Left lung (tissue), 10 donors: ENCODE results near the gene GXYLT1. TPM values are rescaled to one million over a fixed set of nuclear protein-coding genes. Genes with fewer than 3 reads are reported as not detected.

ENCODE experiments used
- ATAC-seq: fragments of 200-7000 bp; cut with Tn5 transposase; one replicate; pipeline ENCODE4 v1.9.1; 2020; ENCODE audit warnings: moderate library complexity
- DNase-seq, 4 donors: peaks; one replicate each; pipeline ENCODE4 v3.0.0-alpha.2; 2013 to 2020
- H3K27ac ChIP-seq, 2 donors: fragments of 200-600 bp; sonication (generic) in 1 of 2; one replicate each; pipeline versions ENCODE4 v1.5.0 to v1.8.0; 2020 to 2021
- H3K27me3 ChIP-seq, 2 donors: fragments of 200-600 bp; sonication (generic) in 1 of 2; one replicate each; pipeline versions ENCODE4 v1.5.0 to v1.8.0; 2020 to 2021
- H3K36me3 ChIP-seq, 2 donors: fragments of 200-600 bp; sonication (generic) in 1 of 2; one replicate each; pipeline versions ENCODE4 v1.5.0 to v1.8.0; 2020 to 2021
- H3K4me1 ChIP-seq, 2 donors: fragments of 200-600 bp; one replicate each; pipeline ENCODE4 v1.8.0; 2021
- H3K4me3 ChIP-seq, 2 donors: fragments of 200-600 bp; sonication (generic) in 1 of 2; one replicate each; pipeline versions ENCODE4 v1.5.0 to v1.8.0; 2020 to 2021; ENCODE audit warnings: mild to moderate bottlenecking in 1 of 2
- H3K9me3 ChIP-seq, 2 donors: fragments of 200-600 bp; sonication (generic) in 1 of 2; one replicate each; pipeline versions ENCODE4 v1.5.0 to v1.8.0; 2020 to 2021
- intact Hi-C, 2 donors: fragments of 100-400 bp; cut with DNase I; formaldehyde crosslinking; loops; one replicate each; pipeline versions ENCODE4 v1.11.2 to v1.14.2; 2022
- polyA plus RNA-seq, 6 donors: library from polyadenylated mRNA; unstranded; fragments of 120-200 nt; gene quantifications; one replicate each; pipeline ENCODE4 v1.2.1, GENCODE V29; 2013; ENCODE audit not compliant: insufficient read length in 6 of 6
- total RNA-seq, 2 donors: library from RNA; stranded (reverse); fragmentation: NEBNext Ultra II Directional; extraction: Animal tissue kit (Norgen Biotek cat#: 25700); gene quantifications; one replicate each; pipeline ENCODE4 v1.2.1, GENCODE V29; 2021
- TF ChIP-seq, protein P1 (sequence below), 2 donors: fragments of 200-600 bp; sonication (generic) in 1 of 2; IDR thresholded peaks; one replicate each; pipeline versions ENCODE4 v1.5.0 to v1.8.0; 2021; ENCODE audit warnings: antibody characterized with exemption in 2 of 2
- donor health status: DM: no; HTN: yes; CAD: no.
- donor health status: DM: no; HTN: no; CAD: no.

The GXYLT1 gene
- total and polyA plus RNA-seq, 8 donors, result 14.5 to 23.9 (median 20.8) TPM

DNA sequence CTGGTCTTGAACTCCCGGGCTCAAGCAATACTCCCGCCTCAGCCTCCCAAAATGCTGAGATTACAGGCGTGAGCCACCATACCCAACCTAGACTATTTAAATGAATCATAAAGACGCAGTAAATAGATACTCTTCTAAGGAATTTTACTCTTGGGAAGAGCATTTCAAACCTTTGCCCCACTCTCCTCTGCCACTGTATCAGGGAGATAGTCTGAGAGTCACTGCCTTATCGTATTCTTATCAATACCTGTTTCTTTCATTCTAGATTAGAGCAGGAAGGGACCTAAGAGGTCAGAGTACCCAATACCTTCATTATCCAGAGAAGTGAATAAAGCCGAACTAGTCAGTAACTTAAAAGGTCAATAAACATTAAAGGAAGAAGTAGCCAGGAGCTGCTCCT, 15.8 kb downstream of the GXYLT1 start:
- ATAC-seq (no peak), DNase-seq (no peak)
- H3K9me3 ChIP-seq, result no peaks in the 10 kb centered on the region
- intact Hi-C loops, result no loop called here
- TF ChIP-seq, protein P1, sequence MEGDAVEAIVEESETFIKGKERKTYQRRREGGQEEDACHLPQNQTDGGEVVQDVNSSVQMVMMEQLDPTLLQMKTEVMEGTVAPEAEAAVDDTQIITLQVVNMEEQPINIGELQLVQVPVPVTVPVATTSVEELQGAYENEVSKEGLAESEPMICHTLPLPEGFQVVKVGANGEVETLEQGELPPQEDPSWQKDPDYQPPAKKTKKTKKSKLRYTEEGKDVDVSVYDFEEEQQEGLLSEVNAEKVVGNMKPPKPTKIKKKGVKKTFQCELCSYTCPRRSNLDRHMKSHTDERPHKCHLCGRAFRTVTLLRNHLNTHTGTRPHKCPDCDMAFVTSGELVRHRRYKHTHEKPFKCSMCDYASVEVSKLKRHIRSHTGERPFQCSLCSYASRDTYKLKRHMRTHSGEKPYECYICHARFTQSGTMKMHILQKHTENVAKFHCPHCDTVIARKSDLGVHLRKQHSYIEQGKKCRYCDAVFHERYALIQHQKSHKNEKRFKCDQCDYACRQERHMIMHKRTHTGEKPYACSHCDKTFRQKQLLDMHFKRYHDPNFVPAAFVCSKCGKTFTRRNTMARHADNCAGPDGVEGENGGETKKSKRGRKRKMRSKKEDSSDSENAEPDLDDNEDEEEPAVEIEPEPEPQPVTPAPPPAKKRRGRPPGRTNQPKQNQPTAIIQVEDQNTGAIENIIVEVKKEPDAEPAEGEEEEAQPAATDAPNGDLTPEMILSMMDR (IDR thresholded peaks at IDR 0.05), result no peak
- peaks cover 4 to 21% of the 10 kb centered on the region in 2 donors for H3K4me1 ChIP-seq
- no peak overlapping the region for H3K27ac ChIP-seq
- no peaks in the 10 kb centered on the region for H3K27me3 ChIP-seq
- H3K4me3 ChIP-seq, result no peak overlapping the region
- H3K36me3 ChIP-seq, result no peaks in the 10 kb centered on the region

DNA sequence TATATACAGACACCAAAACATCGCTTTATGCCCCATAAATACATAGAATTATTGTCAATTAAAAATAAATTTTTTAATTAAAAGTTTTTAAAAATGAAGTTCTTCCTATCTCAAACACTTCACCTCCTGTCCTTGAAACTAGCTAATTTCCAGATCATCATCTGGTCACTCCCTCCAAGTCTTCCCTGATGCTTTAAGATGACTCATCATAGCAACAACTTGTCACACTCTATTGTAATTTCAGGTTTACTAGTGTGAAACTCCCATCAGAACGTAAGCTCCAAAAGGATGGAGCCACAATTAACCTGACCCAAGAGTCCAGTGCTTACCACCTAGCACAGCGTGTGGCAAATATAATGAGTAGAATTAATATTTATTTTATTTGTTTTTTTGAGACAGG, 16.3 kb downstream of the GXYLT1 start:
- Histone ChIP-seq H3K27me3 (no peaks in the 10 kb centered on the region), H3K4me3 (no peak overlapping the region), H3K27ac (no peak overlapping the region), H3K4me1 (peaks cover 4 to 21% of the 10 kb centered on the region in 2 donors), H3K36me3 (no peaks in the 10 kb centered on the region), H3K9me3 (no peaks in the 10 kb centered on the region)
- DNase-seq (no peak), ATAC-seq (no peak)
- intact Hi-C loops, result no loop called here
- TF ChIP-seq, protein P1 (IDR thresholded peaks at IDR 0.05), result no peak

DNA sequence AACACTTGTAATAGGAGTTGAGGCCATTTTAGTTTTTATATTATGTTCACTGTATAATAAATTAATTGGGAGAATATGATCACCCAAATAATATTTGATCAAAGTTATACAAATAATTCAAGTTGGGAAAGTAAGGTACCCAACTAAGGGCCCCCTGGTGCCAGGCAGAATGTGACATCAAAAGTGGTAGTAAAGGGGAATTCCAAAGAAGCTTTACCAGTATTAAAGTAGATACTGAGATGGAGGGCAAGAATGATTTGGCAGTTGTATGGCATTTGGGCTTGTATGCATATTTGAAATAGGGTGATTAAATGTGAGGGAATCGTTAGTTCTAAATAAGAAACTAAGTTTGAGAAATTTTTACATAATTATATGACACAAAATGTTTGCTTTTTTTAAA, 17.7 kb downstream of the GXYLT1 start:
- H3K27me3 ChIP-seq, result no peaks in the 10 kb centered on the region
- no peaks in the 10 kb centered on the region for H3K36me3 ChIP-seq
- H3K4me3 ChIP-seq, result no peak overlapping the region
- DNase-seq (no peak), ATAC-seq (no peak)
- intact Hi-C loops, result no loop called here
- TF ChIP-seq, protein P1 (IDR thresholded peaks at IDR 0.05), result no peak
- H3K9me3 ChIP-seq, result no peaks in the 10 kb centered on the region
- peaks cover 4 to 21% of the 10 kb centered on the region in 2 donors for H3K4me1 ChIP-seq
- no peak overlapping the region for H3K27ac ChIP-seq

DNA sequence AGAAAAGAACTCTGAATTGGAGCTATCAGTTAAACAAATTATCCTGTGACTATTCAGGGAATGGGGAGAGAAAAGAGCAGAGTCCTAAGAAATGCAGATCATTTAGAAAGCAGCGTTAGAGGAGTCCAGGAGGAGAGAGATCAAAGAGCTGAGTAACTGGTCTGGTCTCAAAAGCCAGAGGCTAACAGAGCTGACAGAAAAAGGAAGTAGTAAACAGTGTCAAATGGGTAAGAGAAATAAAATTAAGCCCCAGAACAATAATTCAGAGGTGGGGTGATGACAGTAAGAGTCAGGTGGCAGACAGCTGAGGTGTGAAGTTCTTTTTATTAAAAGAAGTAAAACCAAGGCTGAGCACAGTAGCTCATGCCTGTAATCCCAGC, 19.3 kb downstream of the GXYLT1 start:
- intact Hi-C loops, result no loop called here
- TF ChIP-seq, protein P1 (IDR thresholded peaks at IDR 0.05), result no peak

DNA sequence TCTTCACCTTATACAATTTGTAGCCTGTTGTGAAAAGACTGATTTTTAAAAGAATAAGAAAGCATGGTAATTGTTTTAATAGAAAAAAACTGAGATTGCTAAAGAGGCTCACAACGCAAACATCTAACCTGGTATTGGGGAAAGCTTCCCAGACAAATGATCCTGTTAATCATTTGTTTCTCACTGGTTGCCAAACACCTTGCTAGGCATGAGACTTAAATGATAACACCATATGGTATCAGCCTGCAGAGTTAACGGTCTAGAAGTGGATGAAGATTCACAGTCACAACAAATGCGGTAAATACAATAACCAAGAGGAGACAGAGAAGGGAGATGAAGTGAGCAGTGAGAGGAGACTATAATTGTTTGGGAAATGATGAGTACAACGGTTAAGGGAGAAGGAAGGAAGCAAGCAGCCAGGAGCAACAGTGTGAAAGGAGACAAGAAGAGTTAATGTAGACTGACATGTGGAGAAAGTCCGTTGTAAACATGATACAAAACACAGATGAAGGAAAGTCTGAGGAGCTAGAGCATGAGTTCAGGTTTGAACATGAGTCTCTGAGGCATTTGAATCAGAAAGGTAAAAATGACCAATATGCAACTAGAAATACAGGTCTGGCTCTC, 19.8 kb downstream of the GXYLT1 start:
- TF ChIP-seq, protein P1 (IDR thresholded peaks at IDR 0.05), result no peak
- H3K9me3 ChIP-seq, result no peaks in the 10 kb centered on the region
- H3K36me3 ChIP-seq, result no peaks in the 10 kb centered on the region
- ATAC-seq (no peak), DNase-seq (no peak)
- no peaks in the 10 kb centered on the region for H3K27me3 ChIP-seq
- H3K4me3 ChIP-seq, result no peak overlapping the region
- intact Hi-C loops, result no loop called here
- H3K27ac ChIP-seq, result no peak overlapping the region
- peaks cover 0 to 10% of the 10 kb centered on the region in 2 donors for H3K4me1 ChIP-seq

More for the DNA sequence above, 19.3 kb downstream of the GXYLT1 start:
- DNase-seq (no peak), ATAC-seq (no peak)
- H3K36me3 ChIP-seq, result no peaks in the 10 kb centered on the region
- H3K27me3 ChIP-seq, result no peaks in the 10 kb centered on the region
- no peaks in the 10 kb centered on the region for H3K9me3 ChIP-seq
- no peak overlapping the region for H3K27ac ChIP-seq
- H3K4me1 ChIP-seq, result peaks cover 0 to 13% of the 10 kb centered on the region in 2 donors
- H3K4me3 ChIP-seq, result no peak overlapping the region
